Measurements from ENCODE around the gene PPP2R1A.
"Not testable (repeated sequence)": the region's sequence is repeated elsewhere in the genome, so short reads cannot be mapped to it uniquely, and the experiment has no call there.

PPP2R1A gene

GRCh38 chr19:52200755-52201391 is 11.0 kb downstream of the PPP2R1A start:
- DNase-seq = not testable (repeated sequence)

GRCh38 chr19:52206481-52206880 is 16.6 kb downstream of the PPP2R1A start:
- no peak for DNase-seq

GRCh38 chr19:52211203-52211602 is 21.4 kb downstream of the PPP2R1A start:
- no peak for DNase-seq

GRCh38 chr19:52211926-52212571 is 22.2 kb downstream of the PPP2R1A start:
- DNase-seq = no peak

GRCh38 chr19:52212572-52213255 is 22.9 kb downstream of the PPP2R1A start:
- no peak for DNase-seq

- no peak for DNase-seq
Measured at GRCh38 chr19:52214241-52214640, 24.4 kb downstream of the PPP2R1A start.

GRCh38 chr19:52216401-52216800 is 26.5 kb downstream of the PPP2R1A start:
- no peak for DNase-seq

- no peak for DNase-seq
Measured at GRCh38 chr19:52217576-52217975, 27.7 kb downstream of the PPP2R1A start.

- no peak for DNase-seq
Measured at GRCh38 chr19:52219611-52220010, 29.8 kb downstream of the PPP2R1A start.

GRCh38 chr19:52221031-52221430 is 31.2 kb downstream of the PPP2R1A start:
- no peak for DNase-seq

GRCh38 chr19:52221831-52222375 is 32.1 kb downstream of the PPP2R1A start:
- no peak for DNase-seq

GRCh38 chr19:52224211-52224610 is 34.4 kb downstream of the PPP2R1A start:
- no peak for DNase-seq

GRCh38 chr19:52226652-52227051 is 36.8 kb downstream of the PPP2R1A start:
- DNase-seq = no peak

GRCh38 chr19:52227196-52227940 is 37.5 kb downstream of the PPP2R1A start:
- DNase-seq = no peak

- DNase-seq = no peak
Measured at GRCh38 chr19:52227980-52228379, 38.1 kb downstream of the PPP2R1A start.

GRCh38 chr19:52229524-52229923 is 39.7 kb downstream of the PPP2R1A start:
- DNase-seq = no peak

- no peak for DNase-seq
Measured at GRCh38 chr19:52230685-52231084, 40.8 kb downstream of the PPP2R1A start.

- DNase-seq = no peak
Measured at GRCh38 chr19:52231154-52231910, 41.5 kb downstream of the PPP2R1A start.

- no peak for DNase-seq
Measured at GRCh38 chr19:52234406-52234805, 44.6 kb downstream of the PPP2R1A start.

GRCh38 chr19:52237197-52237596 is 47.3 kb downstream of the PPP2R1A start:
- DNase-seq = no peak

- DNase-seq = no peak
Measured at GRCh38 chr19:52237771-52238400, 48.0 kb downstream of the PPP2R1A start.

GRCh38 chr19:52244021-52244420 is 54.2 kb downstream of the PPP2R1A start:
- no peak for DNase-seq

Data from NCI-H1417 treated with DMSO at 0.1 percent for 48 hours (cell line).